ENCODE measurements around the gene PRKD1.

- no peak for TF ChIP-seq CTCF (IDR thresholded peaks at IDR 0.05; ENCODE audit: low read length)
- TF ChIP-seq EZH2 (IDR thresholded peaks at IDR 0.05; ENCODE audit: borderline replicate concordance, low read length): no peak
Observed at GRCh38 chr14:29755311-29756018, 172.2 kb downstream of the PRKD1 start.
